Vagina (tissue), 2 donors: ENCODE measurements around the gene XPO5. TPM values are rescaled to one million over a fixed set of nuclear protein-coding genes. Genes with fewer than 3 reads are reported as not detected.
A peak's percentile ranks its signal among the peaks of the same experiment; 100 is the strongest.

Experiments used
- DNase-seq, 2 donors: peaks; one replicate each; pipeline ENCODE4 v3.0.0-alpha.2; 2017; ENCODE audit errors: extremely low spot score in 2 of 2
- H3K27ac ChIP-seq: fragments of 200-600 bp; sonication (generic); one replicate; pipeline ENCODE4 v1.5.1; 2019
- H3K27me3 ChIP-seq: fragments of 200-600 bp; sonication (generic); one replicate; pipeline ENCODE4 v1.5.1; 2019
- H3K36me3 ChIP-seq, 2 donors: fragments of 200-600 bp; sonication (generic); one replicate each; pipeline ENCODE4 v1.5.1; 2017 to 2019
- H3K4me1 ChIP-seq: fragments of 200-600 bp; sonication (generic); one replicate; pipeline ENCODE4 v1.5.1; 2019
- H3K4me3 ChIP-seq, 2 donors: fragments of 200-600 bp; sonication (generic); 1 replicate in 1 of 2; 2 replicates in 1 of 2; pipeline ENCODE4 v1.5.1; 2016 to 2019
- H3K9me3 ChIP-seq: fragments of 200-600 bp; sonication (generic); one replicate; pipeline ENCODE4 v1.5.1; 2019
- POLR2A ChIP-seq, 2 donors: fragments of 450-650 bp; IDR thresholded peaks; one replicate each; pipeline ENCODE4 v1.6.1; 2017; ENCODE audit warnings: antibody characterized with exemption in 2 of 2, mild to moderate bottlenecking in 2 of 2, moderate library complexity in 2 of 2
- POLR2AphosphoS5 ChIP-seq, 2 donors: sonication (generic); formaldehyde crosslinking; IDR thresholded peaks; one replicate each; pipeline ENCODE4 v1.9.0; 2017; ENCODE audit warnings: antibody characterized with exemption in 2 of 2, mild to moderate bottlenecking in 2 of 2, low read depth in 1 of 2; ENCODE audit not compliant: insufficient read depth in 1 of 2
- intact Hi-C: fragments of 100-400 bp; cut with DNase I; formaldehyde crosslinking; loops from one replicate; pipeline ENCODE4 v1.15.1; 2023
- total RNA-seq: library from RNA; depleted of rRNA; stranded (reverse); fragments of >200 nt; gene quantifications from one replicate; pipeline ENCODE4 v1.2.3, GENCODE V29; 2016
- TF ChIP-seq, protein P1 (sequence below), 3 experiments: fragments of 450-650 bp in 2 of 3; fragments of 200-600 bp in 1 of 3; sonication (generic) in 1 of 3; IDR thresholded peaks; one replicate each; pipeline ENCODE4 v1.5.1; 2017 to 2019; ENCODE audit warnings: antibody characterized with exemption in 3 of 3, mild to moderate bottlenecking in 2 of 3, moderate library complexity in 2 of 3

XPO5 gene
- total RNA-seq, 1 donor from 2014 or later: 24.3 TPM

DNA sequence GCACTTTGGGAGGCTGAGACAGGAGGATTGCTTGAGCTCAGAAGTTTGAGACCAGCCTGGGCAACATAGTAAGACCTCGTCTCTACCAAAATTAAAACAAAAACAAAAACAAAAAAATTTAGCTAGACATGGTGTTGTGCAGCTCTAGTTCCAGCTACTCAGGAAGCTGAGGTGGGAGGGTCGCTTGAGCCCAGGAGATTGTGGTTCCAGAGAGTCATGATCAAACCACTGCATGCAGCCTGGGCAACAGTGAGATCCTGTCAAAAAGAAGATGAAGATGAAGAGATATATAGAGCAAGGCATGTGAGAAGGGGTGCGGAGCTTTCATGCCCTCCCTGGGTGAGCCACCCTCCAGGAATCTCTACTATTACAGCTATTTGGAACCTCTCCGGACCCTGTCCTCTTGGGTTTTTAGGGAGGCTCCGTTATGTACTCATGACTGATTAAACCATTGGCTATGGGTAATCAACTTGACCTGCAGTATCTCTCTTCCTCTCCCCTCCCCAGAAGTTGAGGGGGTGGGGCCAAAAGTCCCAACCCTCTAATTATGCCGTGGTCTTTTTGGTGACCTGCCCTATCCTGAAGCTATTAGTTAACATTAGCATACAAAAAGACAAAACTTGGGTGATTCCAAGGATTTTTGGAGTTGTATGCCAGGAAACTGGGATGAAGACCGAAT is 9.2 kb upstream of the XPO5 start:
- Histone ChIP-seq H3K27ac (no peak overlapping the region), H3K27me3 (no peaks in the 10 kb centered on the region), H3K36me3 (peaks cover 0 to 38% of the 10 kb centered on the region in 2 donors), H3K4me3 (no peak overlapping the region), H3K9me3 (no peaks in the 10 kb centered on the region), H3K4me1 (no peaks in the 10 kb centered on the region)
- no peak for DNase-seq
- TF ChIP-seq POLR2AphosphoS5 (IDR thresholded peaks at IDR 0.05; ENCODE audit: insufficient read depth in 1 of 2, low read depth in 1 of 2) (no peak), POLR2A (IDR thresholded peaks at IDR 0.05) (no peak)
- TF ChIP-seq, protein P1, sequence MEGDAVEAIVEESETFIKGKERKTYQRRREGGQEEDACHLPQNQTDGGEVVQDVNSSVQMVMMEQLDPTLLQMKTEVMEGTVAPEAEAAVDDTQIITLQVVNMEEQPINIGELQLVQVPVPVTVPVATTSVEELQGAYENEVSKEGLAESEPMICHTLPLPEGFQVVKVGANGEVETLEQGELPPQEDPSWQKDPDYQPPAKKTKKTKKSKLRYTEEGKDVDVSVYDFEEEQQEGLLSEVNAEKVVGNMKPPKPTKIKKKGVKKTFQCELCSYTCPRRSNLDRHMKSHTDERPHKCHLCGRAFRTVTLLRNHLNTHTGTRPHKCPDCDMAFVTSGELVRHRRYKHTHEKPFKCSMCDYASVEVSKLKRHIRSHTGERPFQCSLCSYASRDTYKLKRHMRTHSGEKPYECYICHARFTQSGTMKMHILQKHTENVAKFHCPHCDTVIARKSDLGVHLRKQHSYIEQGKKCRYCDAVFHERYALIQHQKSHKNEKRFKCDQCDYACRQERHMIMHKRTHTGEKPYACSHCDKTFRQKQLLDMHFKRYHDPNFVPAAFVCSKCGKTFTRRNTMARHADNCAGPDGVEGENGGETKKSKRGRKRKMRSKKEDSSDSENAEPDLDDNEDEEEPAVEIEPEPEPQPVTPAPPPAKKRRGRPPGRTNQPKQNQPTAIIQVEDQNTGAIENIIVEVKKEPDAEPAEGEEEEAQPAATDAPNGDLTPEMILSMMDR (IDR thresholded peaks at IDR 0.05): no peak
- intact Hi-C loops: no loop called here

DNA sequence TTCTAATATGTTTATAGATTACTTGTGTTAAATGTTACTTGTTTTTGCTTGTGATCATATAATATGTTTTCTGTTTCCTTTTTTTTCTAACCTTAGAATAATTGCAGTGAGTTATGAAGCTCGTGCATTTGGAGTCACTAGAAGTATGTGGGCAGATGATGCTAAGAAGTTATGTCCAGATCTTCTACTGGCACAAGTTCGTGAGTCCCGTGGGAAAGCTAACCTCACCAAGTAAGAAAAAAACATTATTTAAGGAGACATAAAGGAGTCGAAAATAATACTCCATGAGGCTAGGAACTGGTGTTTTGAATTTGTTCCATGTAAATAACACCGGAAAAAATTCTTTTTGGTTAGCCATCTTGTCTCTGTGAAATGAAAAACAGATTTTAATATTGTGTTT is 7.1 kb upstream of the XPO5 start:
- intact Hi-C loops: no loop called here
- Histone ChIP-seq H3K9me3 (no peaks in the 10 kb centered on the region), H3K4me1 (peaks cover 4% of the 10 kb centered on the region), H3K27ac (no peak overlapping the region), H3K4me3 (no peak overlapping the region), H3K36me3 (peaks cover 0 to 29% of the 10 kb centered on the region in 2 donors), H3K27me3 (no peaks in the 10 kb centered on the region)
- TF ChIP-seq, protein P1 (IDR thresholded peaks at IDR 0.05): no peak
- TF ChIP-seq POLR2AphosphoS5 (IDR thresholded peaks at IDR 0.05; ENCODE audit: insufficient read depth in 1 of 2, low read depth in 1 of 2) (no peak), POLR2A (IDR thresholded peaks at IDR 0.05) (no peak)
- no peak for DNase-seq

DNA sequence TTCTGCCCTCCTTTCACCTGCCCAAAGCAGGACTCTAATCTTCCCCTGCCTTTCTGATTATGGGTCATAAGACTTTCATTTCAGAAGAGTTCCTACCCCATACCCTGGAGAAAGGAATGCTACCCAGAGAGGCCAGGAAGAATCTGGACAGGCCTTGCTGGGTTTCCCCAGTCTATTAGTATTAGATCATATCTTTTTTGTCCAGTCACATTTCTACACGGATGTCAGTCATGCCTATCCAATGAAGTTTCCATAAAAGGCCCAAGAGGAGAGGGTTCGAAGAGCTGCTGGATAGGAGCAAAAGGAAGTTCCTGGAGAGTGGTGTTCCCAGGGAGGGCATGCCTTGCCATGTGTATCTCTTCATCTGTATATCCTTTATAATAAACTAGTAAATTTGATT is 3.3 kb upstream of the XPO5 start:
- no peaks in the 10 kb centered on the region for H3K27me3 ChIP-seq
- intact Hi-C loops: no loop called here
- no peak for TF ChIP-seq POLR2AphosphoS5 (IDR thresholded peaks at IDR 0.05; ENCODE audit: insufficient read depth in 1 of 2, low read depth in 1 of 2)
- H3K4me3 ChIP-seq: no peak overlapping the region
- H3K9me3 ChIP-seq: no peaks in the 10 kb centered on the region
- peaks cover 28% of the 10 kb centered on the region for H3K4me1 ChIP-seq
- H3K36me3 ChIP-seq: peaks cover 0 to 7% of the 10 kb centered on the region in 2 donors
- H3K27ac ChIP-seq: no peak overlapping the region
- no peak for DNase-seq

DNA sequence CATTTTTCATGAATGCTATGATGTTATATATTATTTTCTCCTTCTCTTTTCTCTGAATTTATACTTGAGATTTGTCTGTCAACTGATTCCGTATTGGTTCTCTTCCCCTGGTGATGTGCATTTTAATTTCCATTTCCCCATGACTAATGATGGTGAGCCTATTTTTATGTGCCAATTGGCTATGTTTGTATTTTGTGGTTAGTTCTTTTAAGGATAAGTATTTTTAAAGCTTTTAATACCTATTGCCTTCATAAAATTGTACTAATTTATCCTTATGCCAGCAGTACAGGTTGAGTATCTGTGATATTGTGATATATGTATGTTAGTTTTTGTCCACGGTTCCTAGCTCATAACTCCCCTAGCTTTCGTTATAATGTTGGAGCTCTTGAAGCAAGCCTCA is 2.9 kb upstream of the XPO5 start:
- H3K27ac ChIP-seq: no peak overlapping the region
- no peaks in the 10 kb centered on the region for H3K9me3 ChIP-seq
- no peak for DNase-seq
- TF ChIP-seq POLR2AphosphoS5 (IDR thresholded peaks at IDR 0.05; ENCODE audit: insufficient read depth in 1 of 2, low read depth in 1 of 2) (no peak), POLR2A (IDR thresholded peaks at IDR 0.05) (no peak)
- TF ChIP-seq, protein P1 (IDR thresholded peaks at IDR 0.05): no peak
- H3K4me3 ChIP-seq: no peak overlapping the region
- peaks cover 28% of the 10 kb centered on the region for H3K4me1 ChIP-seq
- H3K27me3 ChIP-seq: no peaks in the 10 kb centered on the region
- intact Hi-C loops: no loop called here
- peaks cover 0 to 3% of the 10 kb centered on the region in 2 donors for H3K36me3 ChIP-seq

DNA sequence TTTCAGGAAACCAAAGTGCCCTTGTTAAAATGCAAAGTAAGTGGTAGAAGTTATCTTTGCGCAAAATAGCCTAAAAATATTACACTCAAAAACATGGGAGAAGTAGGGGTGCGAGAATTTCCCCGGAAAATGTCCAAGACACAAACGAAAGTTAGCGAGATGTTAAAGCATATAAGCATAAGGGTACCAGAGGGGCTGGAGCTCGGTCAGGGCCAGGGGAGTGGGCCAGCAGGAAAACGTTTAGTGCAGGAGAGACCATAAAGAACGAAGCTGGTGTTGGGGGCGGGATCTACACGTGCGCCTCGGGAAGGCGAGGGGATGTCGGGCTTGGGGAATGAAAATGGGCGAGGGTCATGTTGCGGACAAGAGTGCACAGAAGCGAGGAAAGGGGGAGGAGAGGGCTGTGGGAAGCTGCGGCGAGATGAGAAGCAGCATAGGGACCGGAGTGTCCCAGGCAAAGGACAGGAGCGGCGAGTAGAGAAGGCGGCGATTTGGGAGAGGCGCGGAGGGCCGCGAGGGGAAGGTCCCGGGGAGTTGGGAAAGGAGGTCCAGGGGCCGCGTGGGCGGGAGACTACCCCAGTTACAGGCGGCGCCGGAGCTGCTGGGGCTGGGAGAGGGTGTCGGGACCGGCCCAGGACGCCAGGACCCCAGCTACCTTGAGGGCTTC is 600 bp downstream of the XPO5 start:
- H3K36me3 ChIP-seq: peaks cover 0 to 14% of the 10 kb centered on the region in 2 donors
- peak overlapping the region; percentile 47 for H3K27ac ChIP-seq
- peak in 1 of 2 donors; percentile 87 for DNase-seq

More for the DNA sequence above, 600 bp downstream of the XPO5 start:
- TF ChIP-seq POLR2AphosphoS5 (IDR thresholded peaks at IDR 0.05; ENCODE audit: insufficient read depth in 1 of 2, low read depth in 1 of 2) (no peak), POLR2A (IDR thresholded peaks at IDR 0.05) (no peak)
- TF ChIP-seq, protein P1 (IDR thresholded peaks at IDR 0.05): no peak
- Histone ChIP-seq H3K27me3 (no peaks in the 10 kb centered on the region), H3K4me3 (peak overlapping the region; percentile 87 to 90), H3K4me1 (peaks cover 28% of the 10 kb centered on the region), H3K9me3 (no peaks in the 10 kb centered on the region)
- intact Hi-C loops: no loop called here
